Stimulated activated CD4-positive, alpha-beta T cell treated with anti-CD3 and anti-CD28 coated beads, TNF-alpha, amount 100 ng/mL, for 24 hours (primary cell): Measurements from ENCODE around the gene FEM1C.
"Not testable (repeated sequence)": the region's sequence is repeated elsewhere in the genome, so short reads cannot be mapped to it uniquely, and the experiment has no call there.

Experiments
- DNase-seq, 3 experiments: peaks; one replicate each; pipeline ENCODE4 v3.0.0-alpha.2; 2020; ENCODE audit warnings: low read depth in 3 of 3

Gene FEM1C

DNA sequence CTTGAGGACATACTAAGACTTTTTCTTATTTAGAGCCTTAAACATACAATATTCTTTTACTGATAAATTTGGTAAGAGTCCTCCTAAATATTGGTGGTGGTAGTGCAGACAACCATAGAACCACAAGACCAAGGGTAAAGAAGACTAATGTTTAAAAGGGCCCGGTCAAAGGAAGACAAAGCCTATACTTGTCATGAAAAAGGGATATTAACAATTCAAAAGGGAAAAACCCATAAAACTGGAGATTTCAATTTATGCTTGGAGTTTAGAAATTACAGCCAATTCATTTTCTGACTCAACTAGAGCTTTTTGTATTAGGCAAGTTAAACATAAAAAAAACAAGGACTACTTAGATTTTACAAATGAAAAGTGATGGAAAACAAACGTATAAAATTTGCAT lies 24.4 kb downstream of the FEM1C start:
- DNase-seq = no peak

DNA sequence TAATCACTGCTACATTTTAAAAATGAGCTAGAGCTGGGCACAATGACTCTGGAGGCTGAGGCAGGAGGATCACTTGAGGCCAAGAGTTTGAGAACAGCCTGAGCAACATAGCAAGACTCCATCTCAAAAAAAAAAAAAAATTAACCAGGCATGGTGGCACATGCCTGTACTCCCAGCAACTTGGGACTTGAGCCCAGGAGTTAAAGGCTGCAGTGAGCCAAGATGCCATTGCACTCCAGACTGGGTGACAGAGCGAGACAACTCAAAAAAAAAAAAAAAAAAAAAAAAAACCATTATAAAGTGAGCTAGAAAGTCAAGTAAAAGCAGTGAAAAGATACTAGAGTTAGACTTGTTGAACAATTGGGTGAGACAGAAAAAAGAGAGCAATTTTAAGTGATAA lies 28.2 kb downstream of the FEM1C start:
- no peak for DNase-seq

DNA sequence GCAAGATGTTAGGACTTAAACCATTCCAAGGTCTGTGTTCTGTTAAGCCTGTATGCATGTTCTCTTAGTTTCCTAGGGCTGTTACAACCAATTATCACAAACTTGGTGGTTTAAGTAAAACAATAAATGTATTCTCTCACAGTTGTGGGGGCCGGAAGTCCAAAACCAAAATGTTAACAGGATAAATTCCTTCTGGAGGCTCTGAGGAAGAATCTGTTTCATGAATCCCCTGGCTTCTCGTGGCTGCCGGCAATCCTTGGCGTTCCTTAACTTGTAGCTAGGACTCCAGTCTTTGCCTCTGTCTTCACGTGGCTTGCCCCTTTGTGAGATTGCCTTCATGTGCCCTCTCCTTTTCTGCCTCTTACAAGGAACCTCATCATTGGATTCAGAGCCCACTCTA lies 30.4 kb downstream of the FEM1C start:
- DNase-seq = no peak

DNA sequence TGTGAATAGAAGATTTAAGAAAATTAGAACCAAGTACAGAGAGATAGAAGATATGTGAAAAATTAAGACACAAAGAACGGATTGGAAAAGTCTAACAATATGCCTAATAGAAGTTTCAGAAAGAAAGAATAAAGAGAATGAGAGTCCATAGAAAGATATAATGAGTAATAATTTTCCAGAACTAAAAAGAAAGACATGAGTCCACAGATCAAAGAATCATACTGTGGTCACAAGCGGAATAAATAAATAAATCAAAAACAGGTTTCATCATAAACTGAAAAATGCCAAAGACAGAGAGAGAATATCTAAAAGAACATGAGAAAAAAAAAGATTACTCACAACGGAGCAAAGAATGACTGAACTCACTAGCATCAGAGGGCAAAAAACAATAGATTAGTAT lies 32.9 kb downstream of the FEM1C start:
- no peak for DNase-seq

DNA sequence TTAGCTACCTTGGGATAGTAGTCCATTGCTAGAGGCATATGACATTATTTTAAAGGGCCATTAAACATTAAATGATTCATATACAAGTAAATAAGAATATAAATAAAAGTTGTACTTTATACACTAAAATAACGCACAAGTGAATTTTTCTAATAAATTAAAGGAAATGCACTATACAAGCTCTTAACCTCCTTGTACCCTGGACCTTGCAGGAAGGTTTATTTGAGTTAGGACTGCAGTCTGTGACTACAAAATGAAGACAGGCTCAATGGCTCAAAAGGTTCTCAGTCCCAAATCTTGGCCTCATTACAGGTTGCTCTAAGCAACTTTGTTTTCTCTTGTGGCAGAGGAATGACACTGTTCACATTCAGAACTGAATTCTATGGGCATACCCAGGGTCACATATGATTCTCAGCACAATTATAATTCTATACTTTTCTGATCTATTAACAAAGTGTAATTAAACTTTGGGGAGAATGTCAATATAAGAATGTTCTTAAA lies 34.4 kb downstream of the FEM1C start:
- DNase-seq = no peak

DNA sequence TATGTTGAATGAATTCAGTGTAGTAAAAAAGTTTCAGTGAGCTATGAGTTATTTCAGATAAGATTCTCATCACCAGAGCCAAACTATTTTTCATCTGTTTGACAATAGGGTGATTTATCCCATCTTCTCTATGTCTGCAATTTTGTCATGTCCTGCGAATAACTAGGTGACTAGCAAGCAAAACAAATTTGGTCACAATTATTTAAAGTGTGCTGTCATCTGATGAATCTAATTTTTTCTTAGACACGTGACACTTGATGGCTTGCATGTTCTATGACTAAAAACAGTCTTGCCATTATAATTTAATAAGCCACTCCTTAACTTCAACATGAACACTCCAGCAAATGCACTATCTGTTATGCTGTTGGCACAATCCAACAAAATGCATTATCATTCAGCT lies 35.0 kb downstream of the FEM1C start:
- DNase-seq = no peak

DNA sequence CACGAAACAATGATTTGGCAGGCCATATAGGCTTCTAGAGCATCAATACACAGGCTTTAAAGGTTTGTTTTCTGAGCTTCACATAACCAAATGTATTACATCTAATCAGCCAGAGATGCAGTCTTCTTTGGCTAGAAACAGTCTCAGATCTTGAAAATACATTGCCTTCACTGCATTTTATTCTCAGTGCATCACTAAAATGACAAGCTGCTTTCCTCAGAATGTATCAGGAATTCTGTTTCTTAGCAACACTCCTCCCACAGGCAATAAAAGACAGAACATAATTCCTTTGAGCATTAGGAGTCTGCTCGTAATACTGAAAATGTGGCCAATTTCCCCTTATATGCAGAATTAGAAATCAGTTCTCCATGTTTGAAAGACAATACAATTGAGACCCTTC lies 36.9 kb downstream of the FEM1C start:
- DNase-seq = no peak

DNA sequence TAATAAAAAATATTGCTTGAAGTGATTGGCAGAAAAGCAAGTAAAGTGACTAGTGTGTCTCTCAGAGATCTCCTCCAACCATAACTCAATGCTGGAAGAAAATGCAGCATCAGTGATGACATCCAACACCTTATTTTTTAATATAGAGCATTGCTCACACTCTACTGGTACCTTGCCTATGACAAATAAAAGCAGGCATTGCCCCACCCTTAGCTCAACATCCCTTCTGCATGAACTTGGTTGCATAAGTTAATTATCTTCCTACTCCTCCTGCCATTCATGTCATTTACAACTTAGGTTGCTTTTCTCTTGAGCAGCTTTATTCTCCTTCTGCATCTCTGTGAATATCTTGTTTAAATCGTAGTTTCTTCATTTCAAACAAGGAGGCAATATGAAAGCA lies 41.2 kb downstream of the FEM1C start:
- no peak for DNase-seq

DNA sequence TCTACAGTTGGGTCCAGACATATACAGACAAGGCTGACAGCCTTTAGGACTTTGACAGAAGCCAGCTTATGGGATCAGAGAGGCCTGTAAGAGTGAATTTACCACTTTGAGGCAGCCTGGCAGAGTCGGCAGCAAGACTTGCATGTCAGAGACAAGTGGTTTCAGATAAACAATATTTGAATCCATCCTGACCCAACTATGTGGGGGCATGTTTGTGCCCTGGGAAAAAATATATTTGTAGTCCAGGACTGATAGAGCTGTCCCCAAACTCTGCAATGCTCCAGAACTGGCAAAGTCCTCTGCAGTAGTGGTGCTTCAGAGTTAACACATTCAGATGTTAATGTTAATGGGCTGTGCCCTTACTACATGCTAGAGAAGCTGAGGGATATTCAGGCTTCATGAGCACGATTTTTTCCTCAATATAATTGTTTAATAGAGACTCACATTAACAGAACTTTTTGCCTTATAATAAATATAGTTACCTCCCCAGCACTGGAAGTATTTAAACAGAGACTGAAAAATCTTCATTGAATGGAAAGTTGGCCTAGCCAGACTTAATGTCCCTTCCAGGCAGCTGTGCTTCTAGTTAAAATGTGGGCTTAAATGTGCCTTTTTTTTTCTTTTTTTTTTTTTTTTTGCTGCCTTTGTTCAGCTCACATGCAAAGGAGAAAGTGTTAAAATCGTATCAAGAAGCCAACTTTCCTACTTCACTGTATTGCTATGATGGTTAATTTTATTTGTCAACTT lies 42.9 kb downstream of the FEM1C start:
- DNase-seq = no peak

DNA sequence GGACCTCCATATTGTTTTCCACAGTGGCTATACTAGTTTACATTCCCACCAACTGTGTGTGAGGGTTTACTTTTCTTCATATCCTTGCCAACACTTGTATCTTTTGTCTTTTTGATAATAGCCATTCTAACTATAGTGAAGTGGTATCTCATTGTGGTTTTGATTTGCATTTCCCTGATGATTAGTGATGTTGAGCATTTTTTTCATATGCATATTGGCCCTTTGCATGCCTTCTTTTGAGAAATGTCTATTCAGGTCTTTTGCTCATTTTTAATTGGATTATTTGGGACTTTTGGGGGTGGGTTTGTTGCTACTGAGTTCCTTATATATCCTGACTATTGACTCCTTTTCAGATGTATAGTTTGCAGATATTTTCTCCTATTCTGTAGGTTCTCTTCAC lies 44.4 kb downstream of the FEM1C start:
- DNase-seq = no peak

DNA sequence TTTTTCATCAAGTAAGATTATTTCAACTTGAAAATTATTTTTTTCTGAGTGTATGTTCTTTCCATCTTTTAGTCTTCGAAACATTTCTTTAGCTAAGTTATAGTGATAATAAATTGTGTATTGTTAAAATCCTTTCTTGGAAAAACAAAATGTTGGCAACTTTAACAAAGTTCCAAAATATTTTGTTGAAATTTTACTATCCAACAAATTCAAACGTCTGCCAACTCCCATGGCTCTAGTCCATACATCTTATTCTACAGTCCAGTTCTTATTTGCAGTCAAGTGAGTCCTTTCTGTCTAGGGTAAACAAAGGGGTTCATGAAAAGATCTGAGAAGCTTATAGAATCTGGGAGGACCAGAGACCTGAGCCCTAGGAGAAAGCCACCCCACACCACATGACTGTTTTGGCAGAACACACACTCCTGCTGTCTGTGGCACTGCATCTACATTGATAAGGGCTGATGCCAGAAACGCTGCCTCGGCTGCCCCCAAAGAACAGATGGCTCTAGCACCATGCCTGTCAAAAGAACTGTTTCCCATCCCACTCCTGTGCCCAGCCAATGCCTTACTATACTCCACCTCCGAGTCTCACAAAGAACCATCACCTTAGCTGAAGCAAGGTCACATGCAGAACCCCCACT lies 47.5 kb downstream of the FEM1C start:
- no peak for DNase-seq

DNA sequence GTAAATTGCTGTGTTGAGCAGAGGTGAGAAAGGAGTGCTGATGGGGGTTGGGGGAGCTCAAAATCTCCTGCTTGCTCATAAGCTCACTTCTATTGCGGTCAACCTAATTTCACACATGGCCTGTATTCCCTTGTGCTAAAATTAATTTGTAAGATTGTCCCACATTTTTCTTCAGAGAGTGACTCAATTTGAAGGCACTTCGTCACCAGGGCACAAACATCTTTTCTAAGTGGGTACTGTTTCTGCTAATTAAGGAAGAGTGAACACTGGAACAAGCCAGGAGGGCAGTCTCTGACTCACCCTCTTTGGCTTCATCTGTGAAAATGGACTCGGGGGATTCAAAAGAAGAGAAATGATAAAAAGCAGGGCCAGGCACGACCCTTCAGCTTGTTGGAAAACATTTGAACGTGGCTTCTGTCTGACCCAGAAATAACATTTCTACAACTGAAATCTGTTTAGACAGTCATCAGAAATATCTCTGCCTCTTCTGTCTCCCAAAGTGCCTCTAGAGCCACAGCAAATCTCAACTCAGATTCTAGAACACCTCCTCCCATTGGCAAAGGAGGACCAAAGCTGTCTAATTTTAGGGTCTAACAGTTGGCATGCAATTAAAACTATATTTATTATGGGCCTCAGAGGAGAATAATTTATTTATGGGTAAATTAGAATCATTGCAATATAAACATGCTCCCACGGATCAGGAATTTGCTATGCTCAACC lies 49.8 kb downstream of the FEM1C start:
- no peak for DNase-seq

DNA sequence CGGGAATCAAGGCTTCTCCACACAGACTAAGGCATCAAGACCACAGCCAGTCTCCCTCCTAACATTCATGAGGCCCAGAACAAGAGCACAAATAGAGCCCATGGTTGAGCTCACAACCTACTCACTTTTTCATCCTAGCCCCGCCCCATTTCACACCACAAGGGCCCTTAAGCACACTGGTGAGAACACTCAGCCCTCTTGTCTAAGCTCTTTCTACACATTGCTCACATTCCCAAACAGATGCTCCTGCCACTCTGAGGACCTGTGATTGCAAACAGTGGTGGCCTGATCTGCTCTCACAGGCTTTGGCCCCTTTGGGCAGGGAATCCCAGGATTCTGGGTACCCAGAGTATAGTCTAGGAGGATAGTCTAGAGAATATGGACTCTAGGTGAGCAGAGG lies 54.0 kb downstream of the FEM1C start:
- no peak for DNase-seq

DNA sequence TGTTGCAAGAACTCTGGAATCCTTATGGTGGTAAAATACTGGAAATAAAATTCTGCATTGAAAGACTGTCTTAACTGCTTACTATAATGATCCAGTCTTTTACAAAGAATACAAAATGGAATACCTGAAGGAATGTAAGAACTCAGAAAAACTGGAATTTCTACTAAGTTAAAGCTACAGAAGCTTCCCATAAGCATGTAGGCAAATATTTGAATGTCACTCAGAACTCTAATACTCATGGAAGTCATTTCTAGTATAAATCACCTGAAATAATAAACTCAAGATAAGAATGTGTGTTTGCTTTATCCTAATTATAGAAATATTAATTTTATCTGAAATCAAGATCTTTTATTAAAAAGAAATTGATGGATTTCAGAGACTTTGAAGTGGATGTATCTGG lies 54.8 kb downstream of the FEM1C start:
- no peak for DNase-seq

DNA sequence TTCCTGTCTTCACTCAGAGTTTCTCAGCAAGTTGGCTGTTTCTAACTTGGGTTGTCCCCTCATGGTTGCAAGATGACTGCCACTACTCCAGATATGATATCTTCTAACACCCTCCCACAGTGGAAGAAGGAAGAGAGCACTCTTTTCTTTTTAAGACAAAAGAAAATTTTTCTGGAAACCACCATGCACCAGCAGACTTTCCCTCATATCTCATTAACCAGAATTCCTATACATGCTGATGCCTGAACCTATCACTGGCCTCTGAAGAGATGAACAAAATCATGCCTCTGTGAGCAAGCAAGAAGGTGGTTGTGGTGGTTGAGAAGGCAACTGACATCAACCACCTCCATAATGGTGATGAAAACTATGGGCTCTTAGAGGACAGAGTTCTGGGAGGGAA lies 56.8 kb downstream of the FEM1C start:
- no peak for DNase-seq

DNA sequence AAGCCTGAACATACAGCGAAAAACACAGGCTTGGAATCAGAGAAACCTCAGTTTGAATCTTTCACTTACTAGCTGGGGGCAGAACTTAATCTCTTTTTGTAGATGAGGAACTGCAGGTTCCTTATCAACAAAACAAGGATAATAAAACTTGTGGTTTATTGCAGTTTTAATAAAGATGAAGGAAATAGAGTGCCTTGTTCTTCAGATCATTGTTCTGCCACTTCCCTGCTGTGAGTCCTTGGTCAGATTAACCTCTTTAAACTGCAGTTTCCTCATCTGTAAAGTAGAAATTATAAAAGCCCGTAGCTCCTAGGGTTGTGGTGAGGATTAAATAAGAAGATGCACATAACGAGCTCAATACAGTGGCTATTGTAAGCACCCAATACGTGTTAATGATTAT lies 57.4 kb downstream of the FEM1C start:
- no peak for DNase-seq

DNA sequence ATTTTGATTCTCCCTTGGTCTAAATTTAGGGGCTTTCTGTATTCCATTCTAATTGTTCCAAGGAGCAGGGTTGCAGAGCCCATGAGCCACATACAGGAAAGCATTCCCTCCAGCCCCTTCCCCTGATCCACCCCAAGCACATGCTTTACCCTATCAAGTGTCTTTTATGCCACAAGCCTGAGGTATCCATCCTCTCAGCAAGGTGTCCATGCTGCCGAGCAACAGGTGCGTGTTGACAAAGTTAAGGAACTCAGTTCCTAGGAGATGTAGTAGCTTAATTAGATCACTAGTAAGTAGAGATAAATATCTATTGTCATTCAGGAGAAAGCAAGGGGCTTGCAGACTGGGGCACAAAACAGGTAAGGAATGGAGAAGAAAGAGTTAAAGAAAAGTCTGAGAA lies 57.8 kb downstream of the FEM1C start:
- DNase-seq = no peak

DNA sequence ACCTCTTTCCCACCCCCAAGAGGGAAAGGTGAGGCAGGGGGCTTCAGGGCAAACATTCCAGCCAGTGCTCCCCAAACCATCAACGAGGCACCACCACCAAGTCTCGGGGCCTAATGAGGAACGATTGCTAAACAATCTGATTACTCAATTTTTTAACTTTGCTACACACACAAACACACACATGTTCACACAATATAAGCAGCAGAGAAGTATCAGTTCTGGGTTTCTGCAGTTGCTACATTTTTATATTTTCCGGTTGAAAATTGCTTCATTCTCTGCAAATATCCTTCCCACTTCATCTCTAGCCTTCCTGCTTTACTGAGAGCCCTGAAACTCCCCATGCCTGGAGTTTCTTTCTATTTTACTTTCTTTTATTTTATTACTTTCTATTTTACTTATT lies 60.2 kb downstream of the FEM1C start:
- DNase-seq = no peak

DNA sequence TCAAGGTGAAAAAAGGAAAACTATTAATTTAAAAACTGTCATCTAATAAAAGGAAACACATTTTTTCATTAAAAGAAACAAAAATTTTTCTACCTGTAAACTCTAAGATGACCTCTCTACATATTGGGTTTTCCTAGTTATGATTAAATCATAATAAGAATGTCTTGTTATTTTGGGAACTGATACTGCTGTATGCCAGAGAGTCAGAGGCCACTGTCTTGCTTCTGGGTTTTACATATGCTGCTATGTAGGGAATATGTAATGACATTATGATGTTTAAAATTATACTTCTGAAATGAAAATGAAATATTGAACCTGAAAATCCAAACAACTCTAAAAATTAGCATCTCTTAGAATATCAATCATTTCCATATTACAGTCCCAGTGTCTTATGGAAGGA lies 63.7 kb downstream of the FEM1C start:
- no peak for DNase-seq

DNA sequence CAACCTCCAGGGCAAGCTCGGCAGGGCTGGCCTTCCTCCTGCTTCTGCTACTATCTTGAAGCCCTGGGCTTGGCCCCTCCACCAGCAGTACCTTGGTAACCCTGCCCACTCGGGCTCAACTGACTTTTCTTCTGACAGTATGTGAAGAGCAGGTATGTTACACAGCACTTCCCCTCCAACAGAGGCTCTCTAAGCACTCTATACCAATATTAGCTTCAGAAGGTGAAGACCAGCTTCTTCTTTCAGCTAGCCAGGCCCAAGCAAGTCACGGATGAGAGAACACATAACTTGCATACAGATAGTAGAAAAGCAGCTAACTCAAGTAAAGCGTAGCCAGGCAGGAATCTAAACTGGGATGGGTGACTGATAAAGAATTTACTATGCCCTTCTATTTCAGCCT lies 64.3 kb downstream of the FEM1C start:
- DNase-seq = no peak

DNA sequence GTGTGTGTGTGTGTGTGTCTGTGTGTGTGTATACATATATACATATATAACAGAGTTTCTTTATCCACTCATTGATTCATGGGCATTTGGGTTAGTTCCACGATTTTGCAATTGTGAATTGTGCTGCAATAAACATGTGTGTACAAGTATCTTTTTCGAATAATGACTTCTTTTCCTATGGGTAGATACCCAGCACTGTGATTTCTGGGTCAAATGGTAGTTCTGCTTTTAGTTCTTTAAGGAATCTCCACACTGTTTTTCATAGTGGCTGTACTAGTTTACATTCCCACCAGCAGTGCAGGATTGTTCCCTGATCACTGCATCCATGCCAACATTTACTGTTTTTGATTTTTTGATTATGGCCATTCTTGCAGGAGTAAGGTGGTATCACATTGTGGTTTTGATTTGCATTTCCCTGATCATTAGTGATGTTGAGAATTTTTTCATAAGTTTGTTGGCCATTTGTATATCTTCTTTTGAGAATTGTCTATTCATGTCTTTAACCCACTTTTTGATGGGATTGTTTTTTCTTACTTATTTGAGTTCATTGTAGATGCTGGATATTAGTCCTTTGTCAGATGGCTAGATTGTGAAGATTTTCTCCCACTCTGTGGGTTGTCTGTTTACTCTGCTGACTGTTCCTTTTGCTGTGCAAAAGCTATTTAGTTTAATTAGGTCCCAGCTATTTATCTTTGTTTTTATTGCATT lies 65.3 kb downstream of the FEM1C start:
- not testable (repeated sequence) for DNase-seq

DNA sequence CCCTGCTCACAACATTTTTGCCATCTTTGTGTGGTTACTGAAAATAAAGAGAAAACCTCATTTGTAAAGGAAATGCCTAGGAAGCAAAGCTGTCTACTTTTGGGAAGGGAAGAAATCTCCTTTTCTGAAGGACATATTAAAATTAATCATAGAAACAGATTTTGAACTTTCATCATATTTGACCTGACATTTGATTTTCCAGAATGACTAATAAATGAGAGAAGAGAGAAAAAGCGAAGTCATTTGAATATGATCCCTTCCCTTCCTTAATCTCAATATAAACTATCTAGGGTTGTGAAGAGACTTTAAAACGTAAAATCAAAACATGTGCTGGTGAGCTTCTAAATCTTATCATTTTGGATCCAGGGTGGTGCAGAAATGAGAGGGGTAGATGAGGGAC lies 66.3 kb downstream of the FEM1C start:
- DNase-seq = no peak
